ENCODE measurements around the gene KCNB1.
A peak's percentile ranks its signal among the peaks of the same experiment; 100 is the strongest.
"Not testable (repeated sequence)": the region's sequence is repeated elsewhere in the genome, so short reads cannot be mapped to it uniquely, and the experiment has no call there.

The KCNB1 gene

DNA sequence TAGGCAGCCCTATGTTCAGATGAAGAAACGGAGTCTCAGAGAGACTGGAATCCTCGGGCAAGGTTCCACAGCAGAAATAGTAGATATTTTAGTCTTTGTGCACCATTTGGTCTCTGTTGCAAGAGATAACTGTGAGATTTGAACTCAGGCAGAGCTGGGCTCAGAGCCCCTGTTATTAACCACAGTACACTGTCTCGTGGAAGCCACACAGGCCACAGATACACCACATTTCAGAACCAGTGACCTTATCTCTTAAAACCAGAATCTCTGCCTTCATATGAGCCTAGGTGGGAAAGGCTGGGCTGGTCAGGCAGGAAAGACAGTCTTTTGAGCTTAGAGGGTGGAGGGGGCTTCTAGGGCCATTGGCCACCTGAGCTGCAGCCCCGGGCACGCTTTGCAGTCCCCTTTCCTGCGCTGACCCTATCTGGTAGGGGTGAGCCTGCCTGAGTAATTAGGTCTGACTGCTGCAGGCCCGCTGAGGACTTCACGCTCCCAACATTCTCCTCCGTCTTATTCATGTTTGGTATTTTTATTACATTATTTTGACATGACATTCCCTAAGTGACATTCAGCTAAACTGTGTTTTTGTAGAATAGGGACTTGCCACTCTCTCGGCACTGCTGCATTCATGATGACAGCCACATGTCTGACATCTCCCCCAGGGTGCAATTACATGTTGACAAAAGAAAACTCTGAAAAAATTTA lies 71.1 kb downstream of the KCNB1 start:
- FAIRE-seq: no peak
- no peak for DNase-seq (ENCODE audit: low spot score)

DNA sequence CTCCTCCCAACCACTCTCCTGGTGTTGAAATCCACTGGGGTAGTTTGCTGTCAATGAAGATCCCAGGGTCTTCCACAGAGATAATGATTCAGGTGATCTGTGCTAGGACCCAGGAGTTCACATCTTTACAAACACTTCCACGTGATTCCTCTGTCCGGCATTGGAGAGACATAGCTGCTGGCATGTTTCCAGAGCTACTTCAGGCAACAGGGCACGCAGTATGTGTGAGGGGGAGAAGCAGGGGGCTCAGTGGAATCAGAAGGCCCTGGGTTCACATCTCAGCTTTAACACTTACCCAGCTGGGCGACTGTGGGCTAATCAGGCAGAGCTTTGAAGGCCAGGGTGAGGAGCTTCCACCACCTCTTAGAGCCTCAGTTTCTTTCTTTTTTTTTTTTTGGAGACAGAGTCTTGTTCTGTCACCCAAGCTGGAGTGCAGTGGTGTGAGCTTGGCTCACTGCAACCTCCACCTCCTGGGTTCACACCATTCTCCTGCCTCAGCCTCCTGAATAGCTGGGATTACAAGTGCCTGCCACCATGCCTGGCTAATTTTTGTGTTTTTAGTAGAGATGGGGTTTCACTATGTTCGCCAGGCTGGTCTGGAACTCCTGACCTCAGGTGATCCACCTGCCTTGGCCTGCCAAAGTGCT lies 72.4 kb downstream of the KCNB1 start:
- not testable (repeated sequence) for DNase-seq (ENCODE audit: low spot score)

DNA sequence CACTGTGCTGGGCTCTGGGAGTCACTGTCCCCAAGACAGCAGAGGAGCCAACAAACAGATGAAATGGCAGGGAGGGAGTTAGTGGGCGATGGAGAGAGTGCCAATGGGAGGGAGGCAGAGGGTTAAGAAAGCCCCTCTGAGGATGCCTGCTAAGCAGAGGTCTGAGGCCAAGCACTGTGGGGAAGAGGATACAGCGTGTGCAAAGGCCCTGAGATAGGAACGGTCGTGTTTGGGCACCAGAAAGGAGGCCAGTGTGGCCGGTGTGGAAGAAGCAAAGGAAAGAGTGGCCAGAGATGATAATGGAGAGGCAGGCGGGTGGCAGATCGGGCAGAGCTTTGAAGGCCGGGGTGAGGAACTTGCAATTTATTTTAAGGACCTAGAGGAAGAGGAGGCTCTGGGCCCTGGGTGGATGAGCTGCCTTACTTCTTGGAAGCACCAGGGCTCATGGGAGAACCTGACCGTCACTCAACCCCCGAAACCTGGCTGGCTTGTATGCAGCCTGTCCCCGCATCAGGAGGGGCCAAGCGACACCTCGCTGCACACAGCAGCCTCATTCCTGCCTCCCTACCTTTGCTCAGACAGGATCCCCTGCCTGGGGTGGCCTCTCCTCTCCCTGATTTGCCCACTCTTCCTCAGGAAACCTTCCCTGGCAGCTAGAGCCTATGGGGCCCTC lies 73.0 kb downstream of the KCNB1 start:
- DNase-seq (ENCODE audit: low spot score) (no peak), FAIRE-seq (no peak)

More for the DNA sequence above, 72.4 kb downstream of the KCNB1 start:
- not testable (repeated sequence) for FAIRE-seq

DNA sequence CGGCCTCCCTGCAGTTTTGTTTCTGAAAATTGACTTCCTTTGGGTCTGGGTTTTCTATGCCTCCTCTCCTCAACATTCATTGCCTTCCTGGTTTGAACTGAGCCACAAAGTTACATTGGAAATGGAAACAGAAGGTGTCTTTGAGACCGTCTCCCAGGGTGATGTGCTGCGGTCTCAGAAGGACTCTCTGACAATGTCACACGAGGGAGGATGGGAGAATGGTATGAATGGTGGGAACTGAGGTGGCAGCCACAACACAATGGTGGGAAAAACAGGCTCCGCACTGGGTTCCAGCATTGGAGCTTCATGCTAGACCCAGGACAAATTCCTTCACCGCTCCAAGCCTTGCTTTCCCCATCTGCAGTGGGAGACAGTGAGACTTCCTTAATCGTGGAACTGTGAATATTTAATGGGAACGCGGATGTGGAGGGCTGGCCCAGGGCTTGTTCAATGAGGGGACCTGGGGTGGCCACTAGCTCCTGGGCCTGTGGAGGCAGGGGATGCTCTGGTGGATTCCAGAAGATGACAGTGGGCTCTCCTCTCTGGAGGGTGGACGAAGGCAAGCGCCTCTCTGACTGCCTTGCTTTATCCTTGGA lies 73.9 kb downstream of the KCNB1 start:
- DNase-seq (ENCODE audit: low spot score) (no peak), FAIRE-seq (no peak)

DNA sequence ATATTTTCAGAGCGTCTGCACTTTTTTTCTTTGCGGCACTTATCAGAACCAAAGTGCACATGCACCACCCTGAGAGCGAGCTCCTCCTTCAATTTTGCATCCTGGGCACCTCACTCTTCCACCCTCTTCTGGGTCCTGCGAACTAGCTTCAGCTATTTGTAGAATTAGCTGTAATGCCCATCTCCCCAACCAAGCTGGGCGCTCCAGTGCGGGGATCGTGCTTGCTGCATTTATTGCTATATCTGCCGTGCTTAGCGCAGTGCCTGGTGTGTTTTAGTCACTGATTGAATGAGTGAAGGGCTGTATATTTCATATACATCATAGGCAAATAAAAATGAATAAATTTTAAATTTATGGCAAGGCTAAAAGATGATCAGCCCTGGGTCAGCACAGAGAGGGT lies 75.8 kb downstream of the KCNB1 start:
- no peak for FAIRE-seq
- DNase-seq (ENCODE audit: low spot score): no peak

DNA sequence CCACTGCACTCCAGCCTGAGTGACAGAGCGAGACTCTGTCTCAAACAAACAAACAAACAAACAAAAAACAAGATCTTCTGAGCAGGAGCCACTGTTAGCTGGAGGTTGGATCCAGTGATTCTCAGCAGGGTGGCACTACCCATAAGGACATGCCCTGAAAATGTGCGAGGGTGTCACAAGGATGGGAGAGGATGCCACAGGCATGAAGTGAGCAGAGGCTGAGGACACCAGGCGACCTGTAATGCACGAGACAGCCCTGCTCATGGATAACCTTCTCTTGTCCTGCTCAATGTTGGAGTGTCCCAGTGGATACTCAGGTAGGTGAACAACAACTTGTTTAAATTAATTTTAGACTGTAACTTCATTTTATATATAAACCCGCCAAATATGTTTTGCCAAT lies 76.8 kb downstream of the KCNB1 start:
- FAIRE-seq: no peak

DNA sequence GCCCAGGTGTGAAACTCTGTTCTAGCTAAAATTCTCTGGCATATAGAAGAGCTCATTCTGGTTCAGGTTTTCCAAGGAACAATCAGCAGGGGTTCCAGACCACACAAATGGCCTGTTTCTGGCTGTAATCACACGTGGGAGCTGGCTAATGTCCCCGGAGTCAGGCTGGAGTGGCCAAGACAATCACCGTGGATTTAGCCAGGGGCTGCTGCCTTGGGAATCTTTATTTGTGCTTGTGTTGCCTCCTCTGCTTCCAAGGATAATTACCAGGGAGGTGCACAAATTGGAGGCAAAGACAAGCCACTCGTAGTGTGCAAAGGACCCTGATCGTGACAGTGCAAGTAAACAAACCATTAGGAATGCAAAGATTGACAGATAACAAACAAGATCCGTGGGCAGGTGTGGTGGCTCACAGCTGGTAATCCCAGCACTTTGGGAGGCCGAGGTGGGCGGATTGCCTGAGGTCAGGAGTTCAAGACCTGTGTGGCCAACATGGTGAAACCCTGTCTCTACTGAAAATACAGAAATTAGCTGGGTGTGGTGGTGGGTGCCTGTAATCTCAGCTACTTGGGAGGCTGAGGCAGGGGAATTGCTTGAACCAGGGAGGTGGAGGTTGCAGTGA lies 77.3 kb downstream of the KCNB1 start:
- FAIRE-seq: no peak
- DNase-seq (ENCODE audit: low spot score): no peak

More for the DNA sequence above, 76.8 kb downstream of the KCNB1 start:
- DNase-seq (ENCODE audit: low spot score): no peak

DNA sequence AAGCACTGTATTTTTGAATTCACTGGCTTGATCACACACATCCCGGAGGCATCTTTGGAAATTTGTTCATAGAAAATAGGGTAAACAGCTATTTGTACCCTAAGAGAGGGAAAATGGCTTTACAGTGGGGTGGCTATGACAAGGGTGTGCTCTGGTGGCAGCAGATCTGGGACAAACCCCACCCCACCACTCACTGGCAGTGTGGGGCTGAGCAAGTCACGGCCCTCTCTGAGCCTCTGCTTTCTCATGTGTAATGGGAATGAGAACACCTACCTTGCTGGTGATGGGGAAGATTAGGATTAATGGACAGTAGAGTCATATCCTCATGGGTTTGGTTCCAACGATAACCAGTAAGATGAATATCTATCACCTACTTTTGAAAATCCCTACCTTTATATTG lies 78.0 kb downstream of the KCNB1 start:
- no peak for DNase-seq (ENCODE audit: low spot score)
- FAIRE-seq: no peak

DNA sequence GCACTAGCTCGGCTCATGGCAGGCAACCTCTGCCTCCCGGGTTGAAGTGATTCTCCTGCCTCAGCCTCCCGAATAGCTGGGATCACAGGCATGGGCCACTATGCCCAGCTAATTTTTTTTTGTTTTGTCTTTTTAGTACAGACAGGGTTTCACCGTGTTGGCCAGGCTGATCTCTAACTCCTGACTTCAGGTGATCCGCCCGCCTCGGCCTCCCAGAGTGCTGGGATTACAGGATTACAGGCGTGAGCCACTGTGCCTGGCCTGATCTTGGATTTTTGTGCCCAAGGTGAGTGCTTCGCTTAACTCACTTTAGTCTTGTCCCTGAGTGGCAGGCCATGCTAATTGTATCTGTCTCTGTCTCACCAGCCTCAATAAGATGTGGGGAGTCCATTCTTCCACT lies 78.6 kb downstream of the KCNB1 start:
- DNase-seq (ENCODE audit: low spot score) (no peak), FAIRE-seq (no peak)

DNA sequence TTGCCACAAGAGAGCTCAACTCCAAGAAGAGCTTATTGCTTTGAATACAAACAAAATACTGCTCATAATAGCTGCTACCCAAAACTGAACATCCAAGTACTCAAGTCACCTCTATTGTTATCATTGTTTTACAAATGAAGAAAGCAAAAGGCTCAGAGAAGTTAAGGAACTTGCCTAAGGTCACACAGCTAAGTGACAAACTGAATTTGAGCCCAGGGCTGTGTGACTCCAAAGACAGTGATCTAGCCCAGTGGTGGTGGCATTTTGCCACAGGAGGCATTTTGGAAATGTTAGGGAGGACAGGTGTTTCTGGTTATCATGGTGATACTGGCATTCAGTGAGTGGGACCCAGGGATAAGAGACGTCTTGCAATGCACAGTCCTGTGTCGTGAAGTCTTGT lies 79.5 kb downstream of the KCNB1 start:
- FAIRE-seq (no peak), DNase-seq (ENCODE audit: low spot score) (no peak)

DNA sequence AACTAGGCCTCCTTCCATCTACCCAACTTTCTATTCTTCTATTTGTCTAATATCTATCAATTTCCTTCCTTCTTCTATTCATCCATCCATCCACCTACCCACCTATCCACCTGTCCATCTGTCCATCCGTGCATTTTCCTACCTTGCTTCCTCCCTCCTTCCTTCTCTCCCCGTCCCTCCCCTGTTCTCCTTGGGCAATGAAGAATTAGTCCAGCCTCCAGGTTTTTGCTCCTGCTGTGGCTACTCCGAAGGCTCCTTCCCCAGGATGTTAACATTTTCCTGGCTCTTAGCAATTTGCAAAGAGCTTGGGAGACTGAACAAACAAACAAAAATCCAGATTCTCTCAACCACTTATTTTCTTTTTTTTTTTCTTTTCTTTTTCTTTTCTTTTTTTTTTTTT lies 81.6 kb downstream of the KCNB1 start:
- FAIRE-seq (no peak), DNase-seq (ENCODE audit: low spot score) (no peak)

DNA sequence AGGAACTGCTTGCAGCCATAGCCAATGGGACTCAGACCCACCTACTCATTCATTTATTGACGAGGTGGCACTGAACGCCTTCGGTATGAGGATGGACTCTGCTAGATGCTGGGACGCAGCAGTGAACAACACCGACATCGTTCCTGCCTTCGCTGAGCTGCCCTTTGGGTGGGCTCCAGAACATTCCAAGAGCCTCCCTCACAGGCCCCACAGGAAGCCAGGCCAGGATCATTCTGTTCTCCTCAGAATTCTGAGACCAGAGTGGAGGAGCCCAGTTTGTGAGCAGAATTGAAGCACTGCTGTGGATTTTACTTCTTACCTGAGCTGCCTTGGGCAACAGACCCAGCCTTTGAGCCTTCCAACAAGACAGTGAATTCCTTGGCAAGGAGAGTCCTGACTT lies 82.1 kb downstream of the KCNB1 start:
- DNase-seq (ENCODE audit: low spot score) (no peak), FAIRE-seq (no peak)

DNA sequence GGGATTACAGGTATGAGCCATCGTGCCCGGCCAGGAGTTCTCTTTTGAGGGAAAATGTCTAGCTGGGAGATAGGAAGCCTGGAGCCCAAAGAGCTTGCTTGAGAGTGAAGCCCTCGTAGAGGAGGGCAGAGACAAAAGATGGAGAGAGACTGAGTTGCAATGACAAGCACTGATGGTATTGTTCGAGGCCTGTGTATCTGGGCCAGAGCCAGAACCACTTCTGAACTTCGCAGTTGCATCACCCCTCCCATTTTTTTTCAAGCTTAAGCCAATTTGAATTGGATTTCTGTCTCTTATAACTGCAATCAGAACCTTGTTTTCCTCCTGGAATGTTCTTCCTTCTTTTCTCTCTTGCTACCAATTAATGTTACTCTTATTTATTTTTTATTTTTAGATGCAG lies 83.1 kb downstream of the KCNB1 start:
- no peak for DNase-seq (ENCODE audit: low spot score)
- FAIRE-seq: no peak

DNA sequence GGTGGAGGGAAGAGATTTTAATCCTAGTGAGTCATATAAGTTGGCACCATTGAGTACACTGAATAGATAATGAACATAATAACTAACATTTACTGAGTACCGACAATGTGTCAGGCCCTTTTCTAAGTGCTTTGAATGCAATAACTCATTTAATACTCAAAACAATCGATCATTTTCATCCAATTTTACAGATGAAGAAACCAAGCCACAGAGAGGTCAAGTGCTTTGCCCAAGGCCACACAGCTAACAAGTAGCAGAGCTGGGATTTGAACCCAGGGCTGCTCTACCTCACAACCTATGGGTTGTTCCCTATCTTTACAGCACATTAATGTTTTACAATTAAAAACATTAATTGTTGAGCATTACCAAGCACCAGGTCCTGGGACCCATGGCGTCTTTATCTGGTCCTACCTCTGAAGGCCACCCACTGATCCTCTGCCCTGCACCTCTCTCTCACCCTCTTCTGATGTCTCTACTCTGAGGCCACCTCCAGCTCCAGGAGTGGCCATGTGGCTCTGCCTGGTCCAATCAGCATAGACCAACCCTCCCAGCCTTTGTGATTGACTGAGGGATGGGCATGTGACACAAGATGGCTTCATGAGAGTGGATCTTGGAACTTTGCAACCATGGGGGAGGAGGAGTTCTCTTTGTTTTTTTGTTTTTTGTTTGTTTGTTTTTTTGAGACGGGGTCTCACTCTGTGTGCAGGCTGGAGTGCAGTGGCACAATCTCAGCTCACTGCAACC lies 83.9 kb downstream of the KCNB1 start:
- FAIRE-seq (no peak), DNase-seq (ENCODE audit: low spot score) (no peak)

DNA sequence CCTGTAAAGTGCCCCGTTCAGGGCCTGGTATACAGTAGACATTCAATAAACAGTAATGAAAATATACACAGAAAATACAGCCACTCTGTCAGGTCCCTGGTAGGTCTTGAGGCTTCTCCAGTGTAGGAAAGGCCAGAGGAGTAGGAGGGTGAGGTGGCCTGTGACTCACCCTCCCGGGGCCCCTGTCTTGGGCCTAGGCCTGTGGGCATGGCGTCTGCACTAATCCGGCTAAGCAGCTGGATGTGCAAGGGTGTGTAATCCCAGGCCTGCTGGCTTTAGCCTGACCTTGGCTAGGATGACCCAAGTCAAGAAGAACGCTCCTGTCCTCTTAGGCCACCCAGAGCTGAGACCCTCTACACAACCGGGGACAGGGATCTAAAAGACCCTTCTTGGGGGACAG lies 84.9 kb downstream of the KCNB1 start:
- no peak for FAIRE-seq
- peak; percentile 39 for DNase-seq (ENCODE audit: low spot score)

DNA sequence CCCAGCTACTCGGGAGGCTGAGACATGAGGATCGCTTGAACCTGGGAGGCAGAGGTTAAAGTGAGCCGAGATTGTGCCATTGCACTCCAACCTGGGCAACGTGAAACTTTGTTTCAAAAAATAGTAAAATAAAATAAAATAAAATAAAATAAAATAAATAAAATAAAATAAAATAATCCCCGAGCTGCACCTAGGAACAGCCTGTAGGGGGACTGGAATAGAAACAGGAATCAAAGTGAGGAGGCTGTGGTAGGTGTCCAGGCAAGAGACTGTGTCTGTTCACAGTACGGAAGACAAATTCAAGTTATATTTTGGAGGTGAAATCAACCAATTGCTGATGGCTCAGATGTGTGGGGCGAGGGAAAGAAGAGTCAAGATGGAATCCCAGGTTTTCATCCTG lies 86.2 kb downstream of the KCNB1 start:
- DNase-seq (ENCODE audit: low spot score) (no peak), FAIRE-seq (no peak)

DNA sequence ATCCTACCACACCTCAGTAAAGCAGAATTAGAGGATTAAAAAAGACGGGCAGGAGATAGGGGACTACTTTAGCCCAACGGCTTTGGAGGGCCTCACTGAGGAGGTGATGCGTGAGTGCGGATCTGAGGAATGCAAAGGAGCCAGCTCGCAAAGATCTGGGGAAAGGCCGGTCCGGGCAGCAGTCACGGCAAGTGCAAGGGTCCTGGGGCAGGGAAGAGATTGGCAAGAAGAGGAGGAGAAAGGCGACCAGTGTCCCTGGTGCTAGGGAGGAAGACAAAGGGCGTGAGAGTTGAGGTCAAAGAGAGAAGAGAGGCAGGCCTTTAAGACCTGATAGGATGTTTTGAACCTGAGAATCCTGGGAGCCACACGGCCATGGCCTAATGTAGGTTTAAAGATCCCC lies 86.8 kb downstream of the KCNB1 start:
- DNase-seq (ENCODE audit: low spot score) (no peak), FAIRE-seq (no peak)

DNA sequence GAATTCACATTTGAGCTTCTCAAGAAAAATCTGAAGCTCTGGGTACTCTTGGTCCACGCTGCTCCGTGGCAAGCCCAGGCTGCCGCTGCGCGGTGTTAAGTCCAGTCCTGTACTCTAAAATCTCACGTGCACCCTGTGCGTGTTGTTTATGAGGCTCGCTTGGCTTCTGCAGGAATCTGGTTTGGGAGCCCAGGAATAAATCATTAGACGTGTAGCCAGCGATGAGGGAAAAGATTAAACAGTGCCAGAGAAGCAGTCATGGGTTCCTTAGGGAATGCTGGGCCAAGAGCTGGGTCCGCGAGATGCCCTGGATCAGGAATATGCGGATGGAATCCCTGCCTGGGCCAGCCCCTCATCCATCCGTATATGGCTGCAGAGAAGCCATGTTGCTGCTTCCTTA lies 87.3 kb downstream of the KCNB1 start:
- DNase-seq (ENCODE audit: low spot score) (no peak), FAIRE-seq (no peak)

DNA sequence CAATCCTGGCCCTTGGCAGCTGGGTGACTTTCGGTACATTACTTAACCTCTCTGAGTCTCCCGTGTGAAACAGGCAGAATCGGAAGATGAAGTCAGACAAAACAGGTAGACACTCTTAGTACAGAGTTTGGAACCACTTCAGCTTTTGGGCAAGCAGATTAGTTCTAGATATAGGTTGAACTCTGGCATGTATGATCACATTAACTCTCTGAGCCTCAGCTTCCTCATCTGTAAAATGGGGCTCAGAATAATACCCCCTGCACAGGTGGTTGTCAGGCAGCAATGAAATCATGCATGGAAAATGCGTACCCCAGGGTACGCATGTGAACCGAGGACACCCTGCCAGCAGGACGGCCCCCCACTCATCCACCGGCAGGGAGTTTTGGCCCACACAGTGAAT lies 87.7 kb downstream of the KCNB1 start:
- DNase-seq (ENCODE audit: low spot score) (no peak), FAIRE-seq (no peak)

DNA sequence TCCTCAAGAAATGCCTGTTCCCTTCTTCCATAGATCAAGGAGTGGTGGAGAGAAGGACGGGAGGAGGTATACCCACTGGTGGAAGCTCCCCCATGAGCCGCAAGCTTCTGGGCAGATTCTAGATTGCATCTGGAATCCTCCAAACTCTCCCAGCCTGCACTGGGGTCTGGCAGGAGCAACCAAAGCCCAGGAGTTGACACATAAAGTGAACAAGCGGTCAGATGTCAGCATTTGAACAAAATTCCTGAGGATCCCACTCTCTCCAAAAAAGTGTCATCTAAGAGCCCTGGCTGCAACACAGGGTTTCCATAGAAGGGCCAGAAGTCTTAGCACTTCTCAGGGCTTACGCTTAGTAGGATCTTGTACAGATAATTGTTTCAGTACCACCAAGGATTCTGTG lies 88.2 kb downstream of the KCNB1 start:
- DNase-seq (ENCODE audit: low spot score) (no peak), FAIRE-seq (no peak)

DNA sequence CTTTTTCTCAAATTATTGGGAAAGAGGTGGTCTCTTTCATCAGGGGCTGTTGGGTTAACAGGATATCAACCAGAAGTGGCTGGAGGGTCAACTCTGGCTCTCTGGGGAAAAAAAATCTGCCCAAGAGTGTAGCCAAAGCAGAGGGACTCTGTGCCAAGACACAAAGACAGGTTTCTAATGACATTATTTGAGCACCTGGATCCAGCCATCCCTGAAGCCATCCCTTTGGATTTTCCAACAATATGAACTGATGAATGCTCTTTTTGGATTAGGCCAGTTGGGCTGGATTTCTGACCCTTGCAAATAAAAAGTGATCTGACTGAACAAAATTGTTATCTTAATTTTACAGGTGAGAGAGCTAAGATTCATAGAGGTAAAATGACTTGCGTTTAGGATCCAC lies 88.7 kb downstream of the KCNB1 start:
- DNase-seq (ENCODE audit: low spot score): no peak
- FAIRE-seq: no peak
